Activated CD4-positive, alpha-beta memory T cell treated with anti-CD3 and anti-CD28 coated beads for 36 hours (primary cell): ENCODE data around the gene SLC18B1. TPM values are rescaled to one million over a fixed set of nuclear protein-coding genes. Genes with fewer than 3 reads are reported as not detected.

ENCODE experiments used
- CTCF ChIA-PET: fragments of 350-600 bp; sonication (Branson Sonifier 250); formaldehyde crosslinking; loops from one replicate; lab custom pipeline; 2021; ENCODE audit warnings: antibody characterized with exemption, inconsistent platforms; lab: Charles Lee
- POLR2A ChIA-PET: fragments of 350-600 bp; sonication (Branson Sonifier 250); formaldehyde crosslinking; loops from one replicate; lab custom pipeline; 2021; ENCODE audit warnings: antibody characterized with exemption; lab: Charles Lee
- DNase-seq: peaks from one replicate; pipeline ENCODE4 v3.0.0-alpha.2; 2020
- H3K27ac Mint-ChIP-seq: one replicate; pipeline ENCODE4 v1.8.0; 2021; ENCODE audit warnings: mixed read lengths
- H3K27me3 Mint-ChIP-seq: one replicate; pipeline ENCODE4 v1.8.0; 2021; ENCODE audit warnings: mixed read lengths
- H3K36me3 Mint-ChIP-seq: one replicate; pipeline ENCODE4 v1.8.0; 2021; ENCODE audit warnings: mixed read lengths
- H3K4me1 Mint-ChIP-seq: one replicate; pipeline ENCODE4 v1.8.0; 2021; ENCODE audit warnings: low read depth, mixed read lengths
- H3K4me3 Mint-ChIP-seq: one replicate; pipeline ENCODE4 v1.8.0; 2021; ENCODE audit warnings: mild to moderate bottlenecking, mixed read lengths
- H3K9me3 Mint-ChIP-seq: one replicate; pipeline ENCODE4 v1.8.0; 2021; ENCODE audit warnings: mixed read lengths
- intact Hi-C: fragments of 100-400 bp; cut with micrococcal nuclease; formaldehyde crosslinking; loops from one replicate; pipeline ENCODE4 v1.15.1; 2023
- total RNA-seq, 2 experiments: library from RNA; stranded (reverse); gene quantifications; one replicate each; pipeline ENCODE4 v1.2.3, GENCODE V29; 2021

The SLC18B1 gene
- 1 to 10 TPM; 4.5 to 5.2 TPM for total RNA-seq

GRCh38 chr6:132797951-132798868 is at the start of gene SLC18B1:
Gene SLC18B1, minus strand, starts transcription at chr6:132798637. Its CDS starts 181 bp downstream, at chr6:132798456.
- DNase-seq: peak; percentile 59
- CTCF ChIA-PET: interaction anchor here (0.6 to 3.2 kb wide), 24 partner anchors 9 to 518 kb away, joined by 3 to 39 read pairs (median 6); partner anchors contain the start of genes RPS12 and STX7

GRCh38 chr6:132843316-132844035 is 45.0 kb upstream of the SLC18B1 start:
- ChIA-PET CTCF (no interaction called here), POLR2A (no interaction called here)
- intact Hi-C loops: no loop called here
- H3K4me1 Mint-ChIP-seq: no peaks in the 10 kb centered on the region
- H3K4me3 Mint-ChIP-seq: no peak overlapping the region
- no peaks in the 10 kb centered on the region for H3K36me3 Mint-ChIP-seq
- H3K27me3 Mint-ChIP-seq: peaks cover 5% of the 10 kb centered on the region
- no peak overlapping the region for H3K27ac Mint-ChIP-seq
- no peak for DNase-seq
- H3K9me3 Mint-ChIP-seq: no peaks in the 10 kb centered on the region

More at GRCh38 chr6:132797951-132798868, at the start of gene SLC18B1:
- POLR2A ChIA-PET: interaction anchor here (0.6 to 4.4 kb wide), 5 partner anchors 8 to 109 kb away, joined by 4 to 76 read pairs (median 5); partner anchors contain the start of gene RPS12
- peak within 1 kb of the TSS; percentile 60 for H3K4me3 Mint-ChIP-seq
- peak within 1 kb of the TSS; percentile 76 for H3K27ac Mint-ChIP-seq
- intact Hi-C loops: loop anchor here (1.0 kb wide), 1 partner anchor 129 kb away; no protein-coding TSS in a partner anchor
- no peaks in the 10 kb centered on the region for H3K9me3 Mint-ChIP-seq
- peaks cover 12% of the 10 kb centered on the region for H3K36me3 Mint-ChIP-seq
- no peaks in the 10 kb centered on the region for H3K27me3 Mint-ChIP-seq
- peaks cover 26% of the 10 kb centered on the region for H3K4me1 Mint-ChIP-seq

DNA sequence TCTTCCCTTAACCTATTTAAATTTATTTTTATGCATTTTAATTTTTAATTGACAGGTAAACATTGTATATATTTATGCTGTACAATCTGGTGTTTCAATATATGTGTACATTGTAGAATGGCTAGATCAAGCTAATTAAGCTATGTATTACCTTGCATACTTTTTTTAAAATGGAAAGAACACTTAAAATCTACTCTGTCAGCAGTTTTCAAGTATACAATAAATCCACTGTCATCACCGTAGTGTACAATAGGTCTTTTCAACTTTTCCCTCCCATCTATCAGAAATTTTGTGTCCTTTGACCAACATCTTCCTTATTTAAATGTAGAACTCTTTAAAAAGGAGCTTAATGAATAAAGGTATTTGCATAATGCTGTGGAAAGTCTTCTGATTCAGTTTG is 43.5 kb upstream of the SLC18B1 start:
- no peaks in the 10 kb centered on the region for H3K9me3 Mint-ChIP-seq
- H3K4me1 Mint-ChIP-seq: no peaks in the 10 kb centered on the region
- POLR2A ChIA-PET: no interaction called here
- H3K27ac Mint-ChIP-seq: no peak overlapping the region
- H3K4me3 Mint-ChIP-seq: no peak overlapping the region
- DNase-seq: no peak
- CTCF ChIA-PET: no interaction called here
- H3K36me3 Mint-ChIP-seq: no peaks in the 10 kb centered on the region
- peaks cover 5% of the 10 kb centered on the region for H3K27me3 Mint-ChIP-seq
- intact Hi-C loops: no loop called here

DNA sequence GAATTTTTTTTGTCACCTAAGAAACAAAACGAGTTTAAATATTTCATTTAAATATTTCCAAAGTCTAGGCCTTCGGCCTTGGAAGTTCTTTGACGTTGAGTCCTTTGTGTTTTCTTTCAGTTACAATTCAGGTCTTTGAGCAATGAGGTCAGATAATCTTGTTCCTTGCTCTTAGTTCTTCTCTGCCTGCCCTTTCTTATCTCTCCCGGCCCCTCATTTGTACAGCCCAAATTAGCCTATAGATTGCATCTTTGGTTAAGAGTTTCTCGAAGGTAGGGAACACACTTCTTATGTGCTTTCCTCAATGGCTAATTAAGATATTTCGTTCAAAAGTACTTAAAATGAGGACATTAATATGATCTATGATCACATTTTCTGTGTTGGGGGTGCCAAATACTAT is 34.5 kb upstream of the SLC18B1 start:
- H3K4me1 Mint-ChIP-seq: no peaks in the 10 kb centered on the region
- ChIA-PET POLR2A (no interaction called here), CTCF (interaction anchor here (1.7 kb wide), 1 partner anchor 10 kb away, joined by 9 read pairs; no protein-coding TSS in a partner anchor)
- no peak for DNase-seq
- intact Hi-C loops: no loop called here
- no peaks in the 10 kb centered on the region for H3K9me3 Mint-ChIP-seq
- no peaks in the 10 kb centered on the region for H3K36me3 Mint-ChIP-seq
- H3K4me3 Mint-ChIP-seq: no peak overlapping the region
- no peak overlapping the region for H3K27ac Mint-ChIP-seq
- no peaks in the 10 kb centered on the region for H3K27me3 Mint-ChIP-seq

- intact Hi-C loops: no loop called here
- no peaks in the 10 kb centered on the region for H3K4me1 Mint-ChIP-seq
- no peak for DNase-seq
- no peak overlapping the region for H3K4me3 Mint-ChIP-seq
- CTCF ChIA-PET: interaction anchor here (0.7 to 2.6 kb wide), 4 partner anchors 32 to 1062 kb away, joined by 3 to 24 read pairs (median 4); partner anchors contain the start of gene SLC18B1
- no peaks in the 10 kb centered on the region for H3K36me3 Mint-ChIP-seq
- POLR2A ChIA-PET: no interaction called here
- H3K9me3 Mint-ChIP-seq: no peaks in the 10 kb centered on the region
- H3K27ac Mint-ChIP-seq: no peak overlapping the region
- H3K27me3 Mint-ChIP-seq: no peaks in the 10 kb centered on the region
Observed at GRCh38 chr6:132830334-132830751, 31.9 kb upstream of the SLC18B1 start.

GRCh38 chr6:132820629-132821381 is 22.4 kb upstream of the SLC18B1 start:
- CTCF ChIA-PET: interaction anchor here (0.5 to 1.6 kb wide), 4 partner anchors 66 to 1018 kb away, joined by 3 to 7 read pairs (median 4); no protein-coding TSS in a partner anchor
- Mint-ChIP-seq H3K27me3 (no peaks in the 10 kb centered on the region), H3K9me3 (no peaks in the 10 kb centered on the region), H3K36me3 (peaks cover 39% of the 10 kb centered on the region), H3K27ac (peak overlapping the region; percentile 64), H3K4me1 (peaks cover 50% of the 10 kb centered on the region), H3K4me3 (no peak overlapping the region)
- no peak for DNase-seq
- intact Hi-C loops: loop anchor here (5.0 to 10.0 kb wide), 2 partner anchors 224 to 731 kb away; no protein-coding TSS in a partner anchor
- POLR2A ChIA-PET: interaction anchor here (0.6 kb wide), 1 partner anchor 16 kb away, joined by 3 read pairs; no protein-coding TSS in a partner anchor

- no peak for DNase-seq
- Mint-ChIP-seq H3K27me3 (no peaks in the 10 kb centered on the region), H3K4me1 (peaks cover 51% of the 10 kb centered on the region), H3K27ac (peak overlapping the region; percentile 98), H3K4me3 (no peak overlapping the region), H3K36me3 (peaks cover 51% of the 10 kb centered on the region), H3K9me3 (no peaks in the 10 kb centered on the region)
- intact Hi-C loops: loop anchor here (5.0 to 10.0 kb wide), 4 partner anchors 152 to 1755 kb away; partner anchors contain the start of gene EPB41L2
- ChIA-PET CTCF (interaction anchor here (1.6 to 3.4 kb wide), 2 partner anchors 21 to 150 kb away, joined by 7 to 8 read pairs; partner anchors contain the start of gene SLC18B1), POLR2A (interaction anchor here (1.2 to 2.3 kb wide), 3 partner anchors 11 to 307 kb away, joined by 3 to 11 read pairs (median 6); partner anchors contain the start of genes SLC18B1 and STX7)
Observed at GRCh38 chr6:132819405-132820161, 21.1 kb upstream of the SLC18B1 start.

DNA sequence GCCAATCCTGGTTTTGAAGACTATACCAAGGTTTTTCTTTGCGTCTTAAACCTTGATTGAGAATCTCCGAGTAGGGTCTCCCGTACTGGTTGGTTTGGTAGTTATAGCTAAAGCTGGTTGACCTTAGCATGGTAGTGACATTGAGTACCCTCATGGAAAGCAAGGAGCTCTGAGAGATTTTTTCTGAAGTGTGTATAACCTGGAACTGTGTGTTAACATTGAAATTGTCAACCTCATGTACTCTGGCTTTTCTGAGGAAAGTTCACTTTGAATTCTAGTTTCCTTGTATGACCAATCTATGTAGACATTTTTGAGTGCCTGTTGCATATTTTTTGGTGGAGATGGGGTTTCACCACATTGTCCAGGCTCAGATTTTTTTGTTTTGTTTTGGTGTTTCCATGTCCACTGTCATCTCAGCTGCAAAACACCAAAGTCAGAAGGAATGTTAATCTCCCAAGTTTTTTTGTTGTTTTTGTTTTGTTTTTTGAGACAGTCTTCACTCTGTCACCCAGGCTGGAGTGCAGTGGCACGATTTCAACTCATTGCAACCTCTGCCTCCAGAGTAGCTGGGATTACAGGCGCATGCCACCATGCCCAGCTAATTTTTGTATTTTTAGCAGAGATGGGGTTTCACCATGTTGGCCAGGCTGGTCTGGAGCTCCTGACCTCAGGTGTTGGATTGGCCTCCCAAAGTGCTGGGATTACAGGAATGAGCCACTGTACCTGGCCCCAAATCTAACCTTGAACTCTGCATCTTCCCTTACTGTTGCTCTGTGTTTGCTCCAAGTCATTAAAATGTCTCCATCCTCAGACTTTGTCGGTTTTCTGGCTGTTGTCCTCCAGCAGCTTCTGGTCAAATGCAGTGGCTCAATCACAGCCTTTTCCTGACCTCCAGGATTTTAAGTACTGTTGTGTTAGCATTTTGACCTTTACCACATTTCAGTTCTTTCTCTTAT is 20.2 kb upstream of the SLC18B1 start:
- peaks cover 58% of the 10 kb centered on the region for H3K36me3 Mint-ChIP-seq
- H3K4me1 Mint-ChIP-seq: peaks cover 51% of the 10 kb centered on the region
- peaks cover 2% of the 10 kb centered on the region for H3K27me3 Mint-ChIP-seq
- POLR2A ChIA-PET: interaction anchor here (0.6 to 2.3 kb wide), 4 partner anchors 11 to 56 kb away, joined by 3 to 11 read pairs (median 4); partner anchors contain the start of gene SLC18B1
- CTCF ChIA-PET: interaction anchor here (1.6 to 3.4 kb wide), 2 partner anchors 21 to 149 kb away, joined by 7 to 8 read pairs; partner anchors contain the start of gene SLC18B1
- intact Hi-C loops: loop anchor here (5.0 to 10.0 kb wide), 2 partner anchors 151 to 1754 kb away; partner anchors contain the start of gene EPB41L2
- no peaks in the 10 kb centered on the region for H3K9me3 Mint-ChIP-seq
- peak overlapping the region; percentile 98 for H3K27ac Mint-ChIP-seq
- peak overlapping the region; percentile 42 for H3K4me3 Mint-ChIP-seq
- DNase-seq: no peak

- Mint-ChIP-seq H3K4me1 (peaks cover 50% of the 10 kb centered on the region), H3K27ac (peak overlapping the region; percentile 98), H3K36me3 (peaks cover 58% of the 10 kb centered on the region), H3K27me3 (peaks cover 2% of the 10 kb centered on the region), H3K9me3 (no peaks in the 10 kb centered on the region), H3K4me3 (peak overlapping the region; percentile 12)
- ChIA-PET CTCF (interaction anchor here (1.3 to 3.4 kb wide), 3 partner anchors 13 to 148 kb away, joined by 3 to 8 read pairs (median 4); partner anchors contain the start of gene SLC18B1), POLR2A (interaction anchor here (0.6 to 6.2 kb wide), 5 partner anchors 10 to 55 kb away, joined by 3 to 76 read pairs (median 6); partner anchors contain the start of gene SLC18B1)
- DNase-seq: no peak
- intact Hi-C loops: loop anchor here (5.0 to 10.0 kb wide), 2 partner anchors 150 to 1753 kb away; partner anchors contain the start of gene EPB41L2
Observed at GRCh38 chr6:132817554-132818403, 19.3 kb upstream of the SLC18B1 start.
